ENCODE results near the gene PROKR1.

GRCh38 chr2:68605939-68606338 is 37.4 kb upstream of the PROKR1 start:
- TF ChIP-seq EZH2 (IDR thresholded peaks at IDR 0.05; ENCODE audit: borderline replicate concordance, insufficient read depth, low read depth, low read length, poor library complexity, severe bottlenecking) (no peak), CTCF (IDR thresholded peaks at IDR 0.05) (no peak)

Measured in B cell (primary cell).